T-helper 17 cell (primary cell): ENCODE data around the gene SNRPF. TPM values are rescaled to one million over a fixed set of nuclear protein-coding genes. Genes with fewer than 3 reads are reported as not detected.
"Not testable (repeated sequence)": the region's sequence is repeated elsewhere in the genome, so short reads cannot be mapped to it uniquely, and the experiment has no call there.

Source experiments
- ATAC-seq: fragments of 150-1000 bp; cut with Tn5 transposase; 2 replicates; pipeline ENCODE4 v1.10.0; 2021; ENCODE audit warnings: mild to moderate bottlenecking, moderate library complexity
- DNase-seq, 3 donors: peaks; one replicate each; pipeline versions ENCODE4 v3.0.0 to v3.0.0-alpha.2; 2020 to 2021
- H3K9me3 ChIP-seq: one replicate; pipeline ENCODE4 v1.7.0; 2013; ENCODE audit warnings: low read length, mild to moderate bottlenecking; ENCODE audit not compliant: control insufficient read depth, poor library complexity, severe bottlenecking
- H3K27ac Mint-ChIP-seq: one replicate; pipeline ENCODE4 v1.8.0; 2022; ENCODE audit warnings: mild to moderate bottlenecking, moderate library complexity, mixed read lengths
- H3K27me3 Mint-ChIP-seq: one replicate; pipeline ENCODE4 v1.8.0; 2022; ENCODE audit warnings: mixed read lengths
- H3K36me3 Mint-ChIP-seq: one replicate; pipeline ENCODE4 v1.8.0; 2022; ENCODE audit warnings: low read depth, mixed read lengths
- H3K4me1 Mint-ChIP-seq: one replicate; pipeline ENCODE4 v1.8.0; 2022; ENCODE audit warnings: mild to moderate bottlenecking, mixed read lengths
- H3K4me3 Mint-ChIP-seq: one replicate; pipeline ENCODE4 v1.8.0; 2022; ENCODE audit warnings: mild to moderate bottlenecking, moderate library complexity, mixed read lengths
- total RNA-seq, 4 donors: library from RNA in 2 of 4; stranded (reverse) in 2 of 4; gene quantifications; one replicate each; pipeline ENCODE4 v1.2.3 and lab custom pipeline; 2022 to 2026

Gene SNRPF
- total RNA-seq (10 to 100 TPM; 30.2 to 43.0 TPM), total RNA-seq (lab: John Stamatoyannopoulos, UW) (17.4 to 20.7 reads per million in 2 donors)

DNA sequence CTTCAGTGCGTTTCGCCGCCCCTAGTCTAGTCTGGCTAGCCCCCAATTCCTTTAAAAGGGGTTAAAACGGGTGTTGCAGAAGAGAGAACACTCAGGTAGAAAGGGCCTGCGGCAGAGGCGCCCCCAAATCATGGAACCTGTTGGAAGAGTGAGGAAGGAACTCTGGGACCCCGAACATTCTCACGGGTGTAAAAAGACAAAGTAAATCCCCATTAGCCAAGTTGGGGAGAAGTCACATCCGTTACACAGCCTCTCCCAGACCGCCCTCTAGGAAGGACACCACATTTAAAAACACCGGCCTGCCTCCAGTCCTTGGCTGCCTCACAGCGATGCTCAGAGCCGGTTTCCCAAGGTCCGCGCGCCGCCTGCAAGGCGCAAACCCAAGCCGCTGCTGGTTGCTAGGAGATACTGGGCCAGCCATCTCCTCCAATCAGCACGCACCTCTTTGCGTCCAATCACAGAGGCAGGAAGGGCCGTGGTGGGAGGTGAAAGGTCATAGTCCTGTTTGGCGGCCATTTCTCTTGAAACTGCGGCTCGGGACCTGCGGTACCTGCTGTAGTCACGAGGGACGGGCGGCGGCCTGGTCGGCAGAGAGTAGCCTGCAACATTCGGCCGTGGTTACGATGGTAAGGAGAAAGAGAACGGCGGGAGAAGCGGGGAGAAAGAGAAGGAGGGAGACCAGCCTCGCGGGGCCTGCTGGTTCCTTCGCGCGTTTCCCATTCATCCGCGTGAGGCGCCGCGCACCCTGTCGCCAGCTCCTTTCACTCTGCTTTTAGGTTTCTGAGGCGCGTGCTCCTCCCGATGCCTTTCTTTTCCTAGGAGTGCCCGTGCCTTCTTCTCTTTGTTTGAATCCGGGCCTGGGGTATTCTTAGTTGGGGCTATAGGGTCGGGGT, at the start of gene SNRPF:
TSS of gene SNRPF (plus strand) at position 502 of the 893 bp plus-strand sequence. CDS start at position 624, 122 bp downstream.
- ATAC-seq (peak; percentile 96), DNase-seq (peak; percentile 76 to 91 (median 86))
- no peak within 1 kb of the TSS for H3K27ac Mint-ChIP-seq
- H3K27me3 Mint-ChIP-seq: peaks cover 6% of the 10 kb centered on the region
- peaks cover 4% of the 10 kb centered on the region for H3K36me3 Mint-ChIP-seq
- H3K4me1 Mint-ChIP-seq: peaks cover 22% of the 10 kb centered on the region
- H3K4me3 Mint-ChIP-seq: no peak within 1 kb of the TSS
- H3K9me3 ChIP-seq: no peaks in the 10 kb centered on the region

DNA sequence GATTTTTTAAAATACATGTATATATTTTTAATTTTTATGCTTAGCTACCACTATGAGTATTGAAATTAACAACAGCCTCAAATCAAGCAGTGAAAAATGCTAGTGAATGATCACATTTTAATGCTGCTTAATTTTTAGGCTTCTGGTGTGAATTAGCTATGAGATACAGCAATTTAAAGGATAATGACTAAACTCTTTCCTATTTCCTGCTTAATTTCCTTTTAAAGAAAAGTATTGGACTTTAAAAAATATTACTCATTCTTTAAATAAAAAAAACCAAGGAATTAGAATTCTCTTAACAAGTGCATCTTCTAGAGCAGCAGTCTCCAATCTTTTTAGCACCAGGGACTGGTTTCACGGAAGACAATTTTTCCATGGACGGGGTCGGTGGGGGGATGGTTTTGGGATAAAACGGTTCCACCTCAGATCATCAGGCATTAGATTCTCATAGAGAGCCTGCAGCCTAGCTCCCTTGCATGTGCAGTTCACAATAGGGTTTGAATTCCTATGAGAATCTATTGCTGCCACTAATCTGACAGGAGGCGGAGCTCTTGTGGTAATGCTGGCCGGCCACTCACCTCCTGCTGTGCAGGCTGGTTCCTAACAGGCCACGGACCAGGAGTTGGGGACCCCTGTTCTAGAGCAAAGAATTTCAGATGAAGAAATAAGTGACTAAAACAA, 49.6 kb upstream of the SNRPF start:
- H3K27ac Mint-ChIP-seq: peak overlapping the region; percentile 19
- no peak for ATAC-seq
- no peaks in the 10 kb centered on the region for H3K9me3 ChIP-seq
- DNase-seq: no peak
- H3K4me3 Mint-ChIP-seq: no peak overlapping the region
- peaks cover 11% of the 10 kb centered on the region for H3K4me1 Mint-ChIP-seq
- no peaks in the 10 kb centered on the region for H3K36me3 Mint-ChIP-seq
- H3K27me3 Mint-ChIP-seq: peaks cover 10% of the 10 kb centered on the region

DNA sequence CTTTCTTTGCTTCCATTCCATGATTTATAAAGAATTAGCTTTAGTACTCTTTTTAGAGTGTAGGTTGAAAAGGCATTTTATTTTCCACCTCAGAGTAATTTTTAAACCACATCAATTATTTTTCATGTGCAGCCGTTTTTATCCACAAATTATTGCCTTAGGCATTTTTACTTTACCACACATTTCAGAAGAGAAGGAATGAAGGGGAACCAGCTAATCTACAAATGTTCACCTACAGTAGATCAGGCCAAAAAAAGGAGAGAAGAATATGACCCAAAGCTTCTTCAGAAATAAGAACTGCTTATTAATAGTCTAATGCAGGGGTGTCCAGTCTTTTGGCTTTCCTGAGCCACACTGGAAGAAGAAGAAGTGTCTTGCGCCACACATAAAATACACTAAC, 48.3 kb upstream of the SNRPF start:
- Mint-ChIP-seq H3K4me3 (no peak overlapping the region), H3K27ac (no peak overlapping the region), H3K36me3 (no peaks in the 10 kb centered on the region), H3K27me3 (peaks cover 10% of the 10 kb centered on the region), H3K4me1 (peaks cover 9% of the 10 kb centered on the region)
- H3K9me3 ChIP-seq: no peaks in the 10 kb centered on the region
- no peak for ATAC-seq
- DNase-seq: no peak

DNA sequence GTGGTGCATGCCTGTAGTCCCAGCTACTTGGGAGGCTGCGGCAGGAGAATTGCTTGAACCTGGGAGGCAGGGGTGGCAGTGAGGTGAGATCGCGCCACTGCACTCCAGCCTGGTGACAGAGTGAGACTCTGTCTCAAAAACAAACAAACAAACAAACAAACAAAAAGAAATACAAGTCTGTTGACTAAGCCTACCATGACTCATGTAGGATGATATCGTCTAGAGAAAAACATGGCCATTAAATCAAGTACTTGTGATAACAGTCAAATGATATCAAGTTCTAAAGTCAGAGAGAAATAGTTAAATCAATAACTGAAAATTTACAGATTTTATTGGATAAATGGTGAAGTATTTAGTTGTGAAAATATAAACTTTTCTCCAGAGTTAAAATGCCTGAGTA, 46.6 kb upstream of the SNRPF start:
- DNase-seq, H3K36me3 Mint-ChIP-seq: not testable (repeated sequence)
- H3K27me3 Mint-ChIP-seq: peaks cover 10% of the 10 kb centered on the region

DNA sequence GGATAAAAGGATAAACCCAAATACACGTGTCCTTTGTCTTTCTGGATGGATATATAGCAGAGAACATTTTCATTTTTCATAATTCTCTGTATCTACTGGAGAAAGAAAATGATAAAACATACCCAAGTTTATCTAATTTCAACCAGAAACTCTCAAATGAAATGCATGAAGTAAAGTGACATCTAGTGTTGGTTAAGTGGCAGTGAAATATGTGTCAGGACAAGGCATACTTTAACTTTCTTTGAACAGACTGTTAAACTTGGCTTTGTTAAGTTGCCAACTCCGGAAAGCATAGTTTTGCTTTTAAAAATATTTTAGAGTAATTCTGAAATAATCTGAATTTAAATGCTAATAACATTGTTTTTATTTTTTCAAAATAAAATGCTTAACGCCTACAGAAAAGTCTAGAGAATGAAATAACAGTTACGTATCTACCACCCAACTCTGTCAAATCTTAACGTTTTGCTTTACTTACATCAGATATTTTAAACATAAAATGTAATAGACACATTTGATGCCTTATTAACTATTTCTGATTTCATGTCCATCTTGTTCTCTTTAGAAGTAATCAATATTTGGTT, 43.0 kb upstream of the SNRPF start:
- Mint-ChIP-seq H3K36me3 (no peaks in the 10 kb centered on the region), H3K27ac (no peak overlapping the region), H3K27me3 (peaks cover 12% of the 10 kb centered on the region), H3K4me1 (no peaks in the 10 kb centered on the region), H3K4me3 (no peak overlapping the region)
- DNase-seq: no peak
- peak; percentile 42 for ATAC-seq
- no peaks in the 10 kb centered on the region for H3K9me3 ChIP-seq

More for the DNA sequence above, 46.6 kb upstream of the SNRPF start:
- not testable (repeated sequence) for H3K4me1 Mint-ChIP-seq, H3K9me3 ChIP-seq, H3K4me3 Mint-ChIP-seq, ATAC-seq, H3K27ac Mint-ChIP-seq

DNA sequence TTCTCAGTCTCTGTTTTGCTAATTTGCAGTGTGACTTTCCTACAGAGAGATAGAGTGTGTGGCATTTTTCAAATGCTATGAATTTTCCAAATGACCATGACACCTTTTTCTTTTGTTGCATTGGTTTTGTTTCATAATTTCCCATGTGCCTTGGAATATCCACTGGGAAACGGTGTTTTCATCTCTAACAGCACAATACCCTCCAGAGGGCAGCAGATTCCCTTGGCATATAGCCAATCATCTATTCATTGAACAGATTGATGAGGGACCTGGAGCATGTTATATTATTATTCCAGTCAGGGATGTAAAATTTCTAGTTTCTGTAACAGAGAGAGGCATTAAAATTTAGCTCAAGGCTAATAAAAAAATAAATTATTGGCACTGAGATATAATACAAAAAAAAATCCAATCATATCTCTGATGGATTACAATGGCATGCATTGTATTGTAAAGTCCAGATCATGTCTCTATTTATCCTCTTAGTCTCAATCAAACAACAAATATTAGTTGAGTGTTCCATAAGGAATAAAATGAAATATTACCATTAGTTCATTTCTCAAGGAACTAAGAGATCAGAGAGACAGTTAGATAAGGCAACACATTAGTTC, 38.6 kb upstream of the SNRPF start:
- ATAC-seq (no peak), DNase-seq (no peak)
- H3K9me3 ChIP-seq: no peaks in the 10 kb centered on the region
- Mint-ChIP-seq H3K4me3 (no peak overlapping the region), H3K27ac (no peak overlapping the region), H3K4me1 (no peaks in the 10 kb centered on the region), H3K36me3 (no peaks in the 10 kb centered on the region), H3K27me3 (peaks cover 18% of the 10 kb centered on the region)

DNA sequence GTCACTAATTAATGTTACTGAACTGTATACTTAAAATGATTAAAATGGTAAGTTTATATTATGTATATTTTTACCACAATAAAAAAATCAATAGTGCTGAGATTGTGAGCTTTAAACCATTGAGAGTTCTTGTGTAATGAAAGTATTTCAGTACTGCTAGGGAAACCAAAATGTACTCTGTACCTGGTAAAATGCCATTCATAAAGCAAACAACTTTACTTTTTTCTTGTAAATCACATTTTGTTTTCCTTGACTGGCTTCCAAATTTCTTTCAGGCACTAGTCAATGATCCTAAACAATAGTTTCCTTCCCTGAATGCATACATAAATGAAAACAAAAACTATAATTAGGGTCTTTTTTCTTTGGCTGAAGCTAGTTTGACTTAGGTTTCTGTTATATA, 29.4 kb upstream of the SNRPF start:
- peaks cover 7% of the 10 kb centered on the region for H3K4me1 Mint-ChIP-seq
- no peak overlapping the region for H3K27ac Mint-ChIP-seq
- no peak overlapping the region for H3K4me3 Mint-ChIP-seq
- no peak for DNase-seq
- H3K27me3 Mint-ChIP-seq: peaks cover 17% of the 10 kb centered on the region
- no peaks in the 10 kb centered on the region for H3K36me3 Mint-ChIP-seq
- ATAC-seq: no peak
- H3K9me3 ChIP-seq: no peaks in the 10 kb centered on the region

DNA sequence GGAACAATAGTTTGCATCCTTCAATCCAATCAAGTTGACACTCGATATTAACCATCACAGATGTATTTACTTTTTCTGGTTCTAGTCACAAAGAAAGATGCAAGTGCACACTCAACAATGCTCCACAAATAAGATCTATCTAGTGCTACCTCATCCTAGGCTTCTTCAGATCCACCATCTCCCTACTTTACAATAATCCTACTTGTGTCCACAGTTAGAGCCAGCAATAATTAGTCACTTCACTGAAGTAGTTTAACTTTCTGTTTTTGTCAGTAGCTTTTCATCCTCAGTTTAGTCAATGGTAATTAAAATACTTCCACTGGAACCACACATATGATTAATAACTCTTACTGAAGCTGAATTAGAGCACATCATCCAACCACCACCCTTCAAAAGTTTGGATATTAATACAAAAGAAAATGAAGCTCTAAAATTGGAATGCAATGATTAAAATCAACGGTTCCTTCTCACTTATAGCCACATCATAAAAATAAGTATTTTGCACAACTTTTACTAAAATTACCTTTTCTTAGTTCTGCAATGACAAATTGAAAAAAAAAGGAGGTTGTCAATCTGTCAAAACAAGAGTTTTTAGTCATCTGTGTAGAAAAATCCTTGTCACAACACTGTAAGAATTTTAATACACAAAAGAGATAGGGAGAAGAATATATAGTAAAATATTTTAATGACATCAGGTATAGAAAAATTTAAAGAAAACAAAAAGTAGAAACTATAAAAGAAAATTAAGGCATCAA, 28.2 kb upstream of the SNRPF start:
- no peak overlapping the region for H3K27ac Mint-ChIP-seq
- peaks cover 7% of the 10 kb centered on the region for H3K4me1 Mint-ChIP-seq
- peaks cover 17% of the 10 kb centered on the region for H3K27me3 Mint-ChIP-seq
- no peaks in the 10 kb centered on the region for H3K9me3 ChIP-seq
- no peak for ATAC-seq
- H3K4me3 Mint-ChIP-seq: no peak overlapping the region
- no peak for DNase-seq
- H3K36me3 Mint-ChIP-seq: no peaks in the 10 kb centered on the region

DNA sequence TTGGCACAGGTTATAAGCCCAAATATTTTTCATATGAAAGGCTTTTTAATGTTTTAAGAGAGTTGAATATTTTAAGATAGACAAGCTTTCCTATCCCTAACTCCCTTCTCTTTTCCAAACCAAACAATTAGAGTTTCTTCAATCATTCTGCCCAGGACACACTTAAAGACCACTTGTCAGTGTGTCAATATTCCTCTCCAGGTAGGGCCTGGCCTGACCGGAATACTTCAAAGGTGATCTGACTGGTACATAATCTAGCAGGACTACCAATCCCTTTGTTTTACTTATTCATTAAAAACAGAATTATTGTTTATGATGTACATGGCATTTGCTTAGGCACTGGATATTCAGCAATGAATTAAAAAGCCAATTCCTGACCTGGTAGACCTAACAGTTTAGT, 24.2 kb upstream of the SNRPF start:
- DNase-seq (no peak), ATAC-seq (no peak)
- Mint-ChIP-seq H3K4me3 (no peak overlapping the region), H3K27me3 (peaks cover 21% of the 10 kb centered on the region), H3K27ac (no peak overlapping the region), H3K4me1 (peaks cover 8% of the 10 kb centered on the region), H3K36me3 (no peaks in the 10 kb centered on the region)
- H3K9me3 ChIP-seq: no peaks in the 10 kb centered on the region

DNA sequence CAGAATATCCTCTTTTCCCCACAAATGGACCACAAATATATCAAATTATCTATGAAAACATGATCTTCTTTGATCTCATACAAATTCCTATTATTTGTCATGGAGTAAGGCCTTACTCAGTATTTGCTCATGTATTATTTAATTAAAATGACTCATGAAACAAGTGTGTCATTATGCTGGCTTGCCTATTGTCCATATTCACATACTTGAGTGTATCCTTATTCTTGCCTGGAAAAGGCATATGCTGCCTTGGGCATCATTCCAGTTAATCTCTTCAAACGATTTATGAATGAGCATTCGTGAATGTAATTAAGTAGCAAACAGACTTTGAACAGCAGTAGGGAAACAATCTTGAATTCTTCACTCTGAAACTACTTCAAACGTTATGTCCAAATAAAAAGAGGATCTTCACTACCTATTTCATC, 22.6 kb upstream of the SNRPF start:
- H3K36me3 Mint-ChIP-seq: no peaks in the 10 kb centered on the region
- no peak overlapping the region for H3K27ac Mint-ChIP-seq
- DNase-seq (no peak), ATAC-seq (no peak)
- H3K27me3 Mint-ChIP-seq: peaks cover 12% of the 10 kb centered on the region
- H3K9me3 ChIP-seq: no peaks in the 10 kb centered on the region
- no peak overlapping the region for H3K4me3 Mint-ChIP-seq
- peaks cover 8% of the 10 kb centered on the region for H3K4me1 Mint-ChIP-seq

DNA sequence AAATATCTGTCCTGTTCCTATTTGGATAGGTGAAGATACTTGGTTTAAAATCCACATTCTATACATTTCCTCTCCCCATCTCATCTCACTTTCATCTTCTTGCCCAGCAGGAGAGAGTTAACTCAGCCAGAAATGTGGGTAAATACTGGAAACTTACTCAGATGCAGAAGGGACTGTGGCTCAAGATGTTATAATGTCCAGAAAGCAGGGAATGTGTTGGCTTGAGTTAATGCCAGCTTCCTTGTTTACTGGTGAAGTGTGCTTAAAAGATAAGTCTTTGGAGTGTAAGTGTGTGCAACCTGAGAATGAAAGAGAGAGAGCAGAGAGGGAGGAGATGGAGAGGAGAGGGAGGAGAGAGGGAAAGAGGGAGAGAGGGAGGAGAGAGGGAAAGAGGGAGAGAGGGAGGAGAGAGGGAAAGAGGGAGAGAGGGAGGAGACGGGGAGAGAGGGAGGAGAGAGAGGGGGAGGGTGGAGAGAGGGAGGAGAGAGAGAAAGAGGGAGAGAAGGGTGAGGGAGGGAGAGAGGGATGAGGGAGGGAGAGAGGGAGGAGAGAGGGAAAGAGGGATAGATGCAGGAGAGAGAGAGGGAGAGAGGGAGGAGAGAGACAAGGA, 22.0 kb upstream of the SNRPF start:
- Mint-ChIP-seq H3K36me3 (no peaks in the 10 kb centered on the region), H3K27me3 (peaks cover 12% of the 10 kb centered on the region), H3K27ac (no peak overlapping the region), H3K4me3 (no peak overlapping the region), H3K4me1 (peaks cover 8% of the 10 kb centered on the region)
- DNase-seq: no peak
- no peaks in the 10 kb centered on the region for H3K9me3 ChIP-seq
- ATAC-seq: no peak
